A549 (cell line): ENCODE results near the gene CASK. TPM values are rescaled to one million over a fixed set of nuclear protein-coding genes. Genes with fewer than 3 reads are reported as not detected.
A peak's percentile ranks its signal among the peaks of the same experiment; 100 is the strongest.

Experiments used
- ATAC-seq, 2 experiments: fragments of 200-7000 bp in 1 of 2; fragments of >200 bp in 1 of 2; cut with Nextera tagmentation in 1 of 2; cut with Tn5 transposase in 1 of 2; 3 replicates each; pipeline versions ENCODE4 v1.8.0 to v1.9.1; 2018 to 2020; ENCODE audit warnings: mild to moderate bottlenecking in 1 of 2, moderate library complexity in 1 of 2
- CTCF ChIA-PET: fragments of 300-600 bp; sonication (Branson Sonifier 250); formaldehyde crosslinking; extraction: SDS; loops from one replicate; lab custom pipeline; 2021; ENCODE audit warnings: antibody characterized with exemption, inconsistent platforms; lab: Yijun Ruan, JAX
- POLR2A ChIA-PET: fragments of 350-600 bp; formaldehyde crosslinking; extraction: SDS; loops from one replicate; lab custom pipeline; 2021; ENCODE audit warnings: antibody characterized with exemption, inconsistent platforms; lab: Yijun Ruan, JAX
- DNase-seq, 2 experiments: peaks; one replicate each; pipeline versions ENCODE4 v3.0.0 to v3.0.0-alpha.2; 2011 to 2016; ENCODE audit warnings: low read depth in 1 of 2, low spot score in 1 of 2
- FAIRE-seq: peaks from 2 replicates; lab custom pipeline; 2011; peaks lifted over from hg19 to GRCh38; lab: Jason Lieb, UNC
- H3K27ac ChIP-seq, 2 experiments: fragments of >200 bp; sonication (Bioruptor Twin); formaldehyde crosslinking; 3 replicates each; pipeline ENCODE4 v1.5.1; 2016 to 2017
- H3K4me1 ChIP-seq: fragments of >200 bp; sonication (Bioruptor Twin); formaldehyde crosslinking; 3 replicates; pipeline ENCODE4 v1.6.1; 2016
- H3K4me2 ChIP-seq: fragments of >200 bp; sonication (Bioruptor Twin); formaldehyde crosslinking; 3 replicates; pipeline ENCODE4 v1.6.1; 2016
- H3K4me3 ChIP-seq: fragments of >200 bp; sonication (Bioruptor Twin); formaldehyde crosslinking; 3 replicates; pipeline ENCODE4 v1.5.1; 2016
- H3K9me3 ChIP-seq: fragments of >200 bp; sonication (Bioruptor Twin); formaldehyde crosslinking; 3 replicates; pipeline ENCODE4 v1.6.1; 2016
- BCL3 ChIP-seq: fragments of >200 bp; sonication (Bioruptor Twin); formaldehyde crosslinking; IDR thresholded peaks from 3 replicates; pipeline ENCODE4 v1.6.1; 2016
- BHLHE40 ChIP-seq: IDR thresholded peaks from 2 replicates; pipeline ENCODE4 v1.6.1; 2012; ENCODE audit warnings: low read depth, low read length, inconsistent platforms
- CBX2 ChIP-seq: fragments of 200-600 bp; sonication (generic); IDR thresholded peaks from 2 replicates; pipeline ENCODE4 v1.6.1; 2016; ENCODE audit warnings: low read depth, mild to moderate bottlenecking, borderline replicate concordance
- EHMT2 ChIP-seq: fragments of 200-600 bp; sonication (generic); IDR thresholded peaks from 2 replicates; pipeline ENCODE4 v1.6.1; 2016; ENCODE audit warnings: antibody characterized with exemption, low read depth, mild to moderate bottlenecking, moderate library complexity
- JUNB ChIP-seq: fragments of >200 bp; sonication (Bioruptor Twin); formaldehyde crosslinking; IDR thresholded peaks from 2 replicates; pipeline ENCODE4 v1.6.1; 2016
- NFE2L2 ChIP-seq: fragments of 150-350 bp; conservative IDR thresholded peaks from 2 replicates; pipeline ENCODE4 v1.6.1; 2014; ENCODE audit warnings: low read length
- NPAS2 ChIP-seq: fragments of 250-450 bp; sonication (Bioruptor Pico); IDR thresholded peaks from 2 replicates; pipeline ENCODE4 v1.8.0; 2022; ENCODE audit warnings: mild to moderate bottlenecking, moderate library complexity, borderline replicate concordance
- REST ChIP-seq: fragments of 200-600 bp; sonication (generic); IDR thresholded peaks from 2 replicates; pipeline ENCODE4 v1.6.1; 2016; ENCODE audit warnings: antibody characterized with exemption, mild to moderate bottlenecking, moderate library complexity
- RNF2 ChIP-seq: fragments of 200-600 bp; sonication (generic); IDR thresholded peaks from 2 replicates; pipeline ENCODE4 v1.6.1; 2016; ENCODE audit warnings: low read depth, mild to moderate bottlenecking, antibody characterized with exemption, moderate library complexity, borderline replicate concordance
- SREBF2 ChIP-seq: fragments of 450-650 bp; IDR thresholded peaks from 2 replicates; pipeline ENCODE4 v1.6.1; 2014; ENCODE audit warnings: mild to moderate bottlenecking, moderate library complexity
- ZSCAN20 ChIP-seq: fragments of 250-450 bp; sonication (Bioruptor Pico); IDR thresholded peaks from 2 replicates; pipeline ENCODE4 v1.8.0; 2022; ENCODE audit warnings: mild to moderate bottlenecking, moderate library complexity
- WGBS: methylation state at CpG from one replicate; pipeline ENCODE4 v1.1.6; 2017; ENCODE audit errors: missing lambda C conversion rate; 5-methylcytosine and 5-hydroxymethylcytosine counted together
- polyA plus RNA-seq, 4 experiments: library from polyadenylated mRNA; depleted of rRNA in 3 of 4; stranded (reverse); fragments of >200 nt; fragmentation: RNase III in 1 of 4; extraction: RNeasy Plus Mini Kit Qiagen cat#74134 plus additional on column Dnase treatment in 1 of 4; gene quantifications; 2 replicates in 3 of 4; 3 replicates in 1 of 4; pipeline ENCODE4 v1.2.3, GENCODE V29; 2011 to 2017
- small RNA-seq, 6 experiments: library from RNA; depleted of rRNA; stranded (forward); fragments of <200 nt; gene quantifications; one replicate each; pipeline ENCODE3, GENCODE V24; 2012

CASK gene
- polyA plus RNA-seq, 2 of the 4 experiments (the other 2 are of a cell fraction) = 23.3 to 57.6 TPM

GRCh38 chrX:41468647-41469323 lies 454.6 kb downstream of the CASK start:
- CTCF ChIA-PET = interaction anchor here (0.7 kb wide), 1 partner anchor 806 kb away, joined by 4 read pairs; no protein-coding TSS in a partner anchor
- H3K4me2 ChIP-seq = no peak overlapping the region
- FAIRE-seq = peak; percentile 49

More at GRCh38 chrX:41468647-41469323, 454.6 kb downstream of the CASK start:
- ATAC-seq (peak in 1 of 2 experiments; percentile 30; a peak in 1 of 6 replicates), DNase-seq (no peak)
- no peak overlapping the region for H3K4me3 ChIP-seq
- no peak for TF ChIP-seq SREBF2
- no peak for TF ChIP-seq BCL3
- no peak for TF ChIP-seq NPAS2 (CRISPR knock-in tag)
- TF ChIP-seq CBX2 = no peak
- no peak for TF ChIP-seq BHLHE40
- no peak for TF ChIP-seq JUNB
- no peak for TF ChIP-seq NFE2L2
- TF ChIP-seq ZSCAN20 = no peak
- TF ChIP-seq REST = no peak
- TF ChIP-seq RNF2 = no peak
- no peak for TF ChIP-seq EHMT2
- POLR2A ChIA-PET = no interaction called here
- H3K9me3 ChIP-seq = no peaks in the 10 kb centered on the region
- no peak overlapping the region for H3K27ac ChIP-seq
- 71% methylated on average over 3 of the region's 3 CpGs for WGBS
- H3K4me1 ChIP-seq = no peaks in the 10 kb centered on the region

Small RNA genes within 50 kb of the gene (small RNA-seq; reads per million reads assigned to genes)
- gene AL353691.2 (0 to 0.43 (median 0) reads per million in 6 experiments), gene RN7SL144P (0 reads per million in 6 experiments), gene RNU6-1321P (0 reads per million in 6 experiments), gene RNU6-202P (0 reads per million in 6 experiments)

Other genes starting within 250 kb of the CASK start
- 0.20 and 0.23 TPM in 2 replicates for gene GPR34, start 234.6 kb downstream of the CASK start, polyA plus RNA-seq (2011; rRNA removed)
- gene GPR34, start 234.6 kb downstream of the CASK start, polyA plus RNA-seq (2017; fragmentation: RNase III; extraction: RNeasy Plus Mini Kit Qiagen cat#74134 plus additional on column Dnase treatment) = 0.09 TPM in 2 of 3 replicates, not detected in the other
- not detected in 2 replicates for gene GPR82, start 199.4 kb downstream of the CASK start, polyA plus RNA-seq (2011; rRNA removed)
- gene GPR82, start 199.4 kb downstream of the CASK start, polyA plus RNA-seq (2017; fragmentation: RNase III; extraction: RNeasy Plus Mini Kit Qiagen cat#74134 plus additional on column Dnase treatment) = not detected in 3 replicates